Caco-2 (cell line): ENCODE measurements around the gene ADGB. TPM values are rescaled to one million over a fixed set of nuclear protein-coding genes. Genes with fewer than 3 reads are reported as not detected.
"Not testable (repeated sequence)": the region's sequence is repeated elsewhere in the genome, so short reads cannot be mapped to it uniquely, and the experiment has no call there.

Experiments used
- BruUV-seq: library from RNA; stranded (reverse); fragments of 400-500 nt; replicated peaks from 2 replicates; lab custom pipeline; 2021; lab: Mats Ljungman, UMichigan
- CTCF ChIA-PET: fragments of 300-600 bp; sonication (Branson Sonifier 250); formaldehyde crosslinking; loops from one replicate; lab custom pipeline; 2022; ENCODE audit warnings: antibody characterized with exemption; lab: Charles Lee
- POLR2A ChIA-PET: fragments of 300-600 bp; sonication (Branson Sonifier 250); formaldehyde crosslinking; loops from one replicate; lab custom pipeline; 2022; ENCODE audit warnings: antibody characterized with exemption; lab: Charles Lee
- DNase-seq, 2 experiments: peaks; one replicate each; pipeline versions ENCODE4 v3.0.0 to v3.0.0-alpha.2; 2020 to 2022
- H3K27me3 ChIP-seq: replicated peaks from 2 replicates; pipeline ENCODE4 v1.6.0; 2011; ENCODE audit warnings: low read length; ENCODE audit not compliant: control insufficient read depth, insufficient read depth
- H3K36me3 ChIP-seq: 2 replicates; pipeline ENCODE4 v1.5.1; 2011; ENCODE audit warnings: low read length; ENCODE audit not compliant: control insufficient read depth, insufficient read depth
- H3K4me1 ChIP-seq: fragments of 250-450 bp; sonication (Bioruptor Pico); 2 replicates; pipeline ENCODE4 v1.5.1; 2020; ENCODE audit warnings: mild to moderate bottlenecking
- H3K4me3 ChIP-seq: 2 replicates; pipeline ENCODE4 v1.5.1; 2011; ENCODE audit warnings: low read depth, mild to moderate bottlenecking, control low read depth, low read length
- H3K9me3 ChIP-seq: fragments of 250-450 bp; sonication (Bioruptor Pico); 2 replicates; pipeline ENCODE4 v1.5.1; 2020; ENCODE audit warnings: mild to moderate bottlenecking, moderate library complexity
- H3K27ac Mint-ChIP-seq: one replicate; pipeline ENCODE4 v1.8.0; 2022; ENCODE audit warnings: mixed read lengths; ENCODE audit not compliant: unreplicated experiment
- H3K27me3 Mint-ChIP-seq: one replicate; pipeline ENCODE4 v1.8.0; 2022; ENCODE audit warnings: mixed read lengths; ENCODE audit not compliant: insufficient read depth, unreplicated experiment
- H3K36me3 Mint-ChIP-seq: one replicate; pipeline ENCODE4 v1.8.0; 2022; ENCODE audit warnings: mild to moderate bottlenecking, mixed read lengths; ENCODE audit not compliant: insufficient read depth, unreplicated experiment
- H3K4me1 Mint-ChIP-seq: one replicate; pipeline ENCODE4 v1.8.0; 2022; ENCODE audit warnings: low read depth, mixed read lengths; ENCODE audit not compliant: unreplicated experiment
- H3K4me3 Mint-ChIP-seq: one replicate; pipeline ENCODE4 v1.8.0; 2022; ENCODE audit warnings: mild to moderate bottlenecking, moderate library complexity, mixed read lengths; ENCODE audit not compliant: unreplicated experiment
- H3K9me3 Mint-ChIP-seq: one replicate; pipeline ENCODE4 v1.8.0; 2022; ENCODE audit warnings: mixed read lengths; ENCODE audit not compliant: unreplicated experiment
- intact Hi-C: fragments of 100-400 bp; cut with micrococcal nuclease; formaldehyde crosslinking; loops from one replicate; pipeline ENCODE4 v1.10.0; 2022; ENCODE audit not compliant: unreplicated experiment
- total RNA-seq: library from RNA; stranded (reverse); gene quantifications from 2 replicates; pipeline ENCODE4 v1.2.3, GENCODE V29; 2022
- TF ChIP-seq, protein P1 (sequence below), 2 experiments: fragments of 200-600 bp in 1 of 2; IDR thresholded peaks; 1 replicate in 1 of 2; 2 replicates in 1 of 2; pipeline versions ENCODE4 v1.5.1 to v1.8.0; 2011 to 2022; ENCODE audit warnings: antibody characterized with exemption in 1 of 2, control low read depth in 1 of 2, inconsistent platforms in 1 of 2, low read depth in 1 of 2, low read length in 1 of 2, mild to moderate bottlenecking in 1 of 2, moderate library complexity in 1 of 2; ENCODE audit not compliant: insufficient read depth in 1 of 2, severe bottlenecking in 1 of 2, unreplicated experiment in 1 of 2

The ADGB gene
- total RNA-seq, 1 experiment from 2014 or later: not detected

DNA sequence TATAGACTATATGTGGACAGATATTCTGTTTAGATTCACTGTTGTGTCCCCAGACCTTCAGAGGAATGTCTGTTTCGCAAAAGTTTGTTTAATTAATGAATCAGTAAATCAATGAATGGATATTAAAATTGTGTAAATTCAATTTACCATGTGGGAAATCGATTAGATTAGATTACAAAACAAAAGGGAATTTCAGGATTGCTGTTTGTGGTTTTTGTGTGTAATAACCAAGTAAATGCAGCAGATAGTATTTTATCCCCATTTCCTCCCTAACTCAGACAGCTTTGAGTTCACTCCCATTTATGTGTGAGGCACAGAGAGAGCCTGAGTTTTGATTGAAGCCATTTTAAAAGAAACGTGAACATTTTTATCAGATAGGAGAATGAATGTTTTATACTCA lies 214.8 kb downstream of the ADGB start:
- intact Hi-C loops: no loop called here
- Histone ChIP-seq H3K9me3 (no peaks in the 10 kb centered on the region), H3K4me1 (no peaks in the 10 kb centered on the region), H3K36me3 (no peaks in the 10 kb centered on the region), H3K27me3 (no peaks in the 10 kb centered on the region), H3K4me3 (no peak overlapping the region)
- H3K36me3 Mint-ChIP-seq: no peaks in the 10 kb centered on the region
- TF ChIP-seq, protein P1, sequence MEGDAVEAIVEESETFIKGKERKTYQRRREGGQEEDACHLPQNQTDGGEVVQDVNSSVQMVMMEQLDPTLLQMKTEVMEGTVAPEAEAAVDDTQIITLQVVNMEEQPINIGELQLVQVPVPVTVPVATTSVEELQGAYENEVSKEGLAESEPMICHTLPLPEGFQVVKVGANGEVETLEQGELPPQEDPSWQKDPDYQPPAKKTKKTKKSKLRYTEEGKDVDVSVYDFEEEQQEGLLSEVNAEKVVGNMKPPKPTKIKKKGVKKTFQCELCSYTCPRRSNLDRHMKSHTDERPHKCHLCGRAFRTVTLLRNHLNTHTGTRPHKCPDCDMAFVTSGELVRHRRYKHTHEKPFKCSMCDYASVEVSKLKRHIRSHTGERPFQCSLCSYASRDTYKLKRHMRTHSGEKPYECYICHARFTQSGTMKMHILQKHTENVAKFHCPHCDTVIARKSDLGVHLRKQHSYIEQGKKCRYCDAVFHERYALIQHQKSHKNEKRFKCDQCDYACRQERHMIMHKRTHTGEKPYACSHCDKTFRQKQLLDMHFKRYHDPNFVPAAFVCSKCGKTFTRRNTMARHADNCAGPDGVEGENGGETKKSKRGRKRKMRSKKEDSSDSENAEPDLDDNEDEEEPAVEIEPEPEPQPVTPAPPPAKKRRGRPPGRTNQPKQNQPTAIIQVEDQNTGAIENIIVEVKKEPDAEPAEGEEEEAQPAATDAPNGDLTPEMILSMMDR (IDR thresholded peaks at IDR 0.05; ENCODE audit: insufficient read depth in 1 of 2, low read depth in 1 of 2, low read length in 1 of 2, severe bottlenecking in 1 of 2, unreplicated experiment in 1 of 2): no peak
- no peaks in the 10 kb centered on the region for H3K9me3 Mint-ChIP-seq
- H3K4me1 Mint-ChIP-seq: no peaks in the 10 kb centered on the region
- H3K4me3 Mint-ChIP-seq: no peak overlapping the region
- ChIA-PET CTCF (no interaction called here), POLR2A (no interaction called here)
- DNase-seq: no peak
- no peak overlapping the region for H3K27ac Mint-ChIP-seq
- no TSS peak for BruUV-seq
- H3K27me3 Mint-ChIP-seq: no peaks in the 10 kb centered on the region

DNA sequence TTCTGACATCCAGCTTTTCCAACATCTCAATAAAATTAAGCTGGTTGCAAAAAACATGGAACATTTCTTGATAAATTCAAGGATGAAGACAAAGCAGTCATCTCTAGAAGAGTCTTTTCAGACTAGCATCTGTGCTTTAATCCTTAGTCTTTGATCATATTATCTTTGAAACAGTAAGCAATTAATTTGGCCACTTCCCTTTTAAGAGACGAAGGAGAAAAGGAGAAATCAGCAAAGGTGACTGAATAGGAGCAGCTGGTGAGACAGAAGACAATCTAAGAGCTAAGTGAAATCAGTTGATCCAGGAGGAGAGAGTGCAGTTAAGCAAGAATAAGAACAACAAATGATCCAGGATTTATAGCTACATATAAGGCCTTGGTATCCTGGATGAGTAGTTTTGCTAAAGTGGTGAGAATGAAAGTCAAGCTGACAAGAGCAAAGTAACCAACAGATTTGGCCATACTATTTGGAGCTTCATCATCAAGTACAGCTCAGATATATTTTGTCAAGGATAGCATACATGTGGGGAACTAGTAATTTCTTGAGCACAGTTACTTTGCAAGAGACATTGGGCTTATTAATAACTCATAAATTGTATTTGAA lies 215.5 kb downstream of the ADGB start:
- no TSS peak for BruUV-seq

DNA sequence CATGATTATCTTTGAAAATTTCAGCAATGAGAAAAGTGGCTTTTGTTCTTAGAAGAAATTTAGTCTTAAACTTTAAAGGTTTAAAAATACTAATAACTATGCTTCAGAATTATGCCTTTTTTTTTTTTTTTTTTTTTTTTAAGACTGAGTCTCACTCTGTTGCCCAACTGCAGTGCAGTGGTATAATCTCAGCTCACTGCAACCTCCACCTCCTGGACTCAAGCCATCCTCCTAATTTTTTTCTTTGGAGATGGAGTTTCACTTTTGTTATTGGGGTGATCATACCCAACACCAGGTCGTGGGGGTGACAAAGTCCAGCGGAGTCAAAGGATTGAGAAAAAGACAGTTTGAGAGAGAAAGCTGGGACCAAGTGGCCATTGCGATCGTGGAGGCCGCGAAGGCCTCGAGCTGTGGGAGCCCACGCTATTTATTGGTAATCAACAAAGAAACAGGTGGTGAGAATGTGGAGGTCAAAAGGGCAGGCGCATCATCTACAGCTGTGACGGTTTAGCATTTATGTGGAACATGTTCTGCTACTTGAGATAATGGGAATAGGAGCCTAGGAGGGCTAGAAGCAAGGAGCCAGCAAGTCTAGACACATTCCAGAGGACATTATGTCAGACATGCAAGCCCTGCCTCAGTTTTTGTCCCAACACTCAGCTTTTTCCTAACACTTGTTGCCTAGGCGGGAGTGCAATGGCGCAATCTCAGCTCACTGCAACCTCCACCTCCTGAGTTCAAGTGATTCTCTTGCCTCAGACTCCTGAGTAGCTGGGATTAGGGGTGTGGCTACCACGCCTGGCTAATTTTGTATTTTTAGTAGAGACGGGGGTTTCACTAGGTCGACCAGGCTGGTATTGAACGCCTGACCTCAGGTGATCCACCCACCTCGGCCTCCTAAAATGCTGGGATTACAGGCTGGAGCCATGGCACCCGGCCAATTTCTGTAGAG lies 217.0 kb downstream of the ADGB start:
- H3K27me3 ChIP-seq, CTCF ChIA-PET, H3K36me3 Mint-ChIP-seq, H3K4me1 Mint-ChIP-seq, H3K9me3 Mint-ChIP-seq, BruUV-seq, H3K9me3 ChIP-seq, H3K27me3 Mint-ChIP-seq, H3K4me1 ChIP-seq, H3K4me3 Mint-ChIP-seq, H3K27ac Mint-ChIP-seq, DNase-seq, intact Hi-C loops, H3K4me3 ChIP-seq, H3K36me3 ChIP-seq, POLR2A ChIA-PET: not testable (repeated sequence)

More for the DNA sequence above, 215.5 kb downstream of the ADGB start:
- intact Hi-C loops: no loop called here
- Mint-ChIP-seq H3K36me3 (no peaks in the 10 kb centered on the region), H3K27ac (no peak overlapping the region), H3K27me3 (no peaks in the 10 kb centered on the region), H3K4me1 (no peaks in the 10 kb centered on the region), H3K4me3 (no peak overlapping the region), H3K9me3 (no peaks in the 10 kb centered on the region)
- Histone ChIP-seq H3K4me3 (no peak overlapping the region), H3K27me3 (no peaks in the 10 kb centered on the region), H3K36me3 (no peaks in the 10 kb centered on the region), H3K9me3 (no peaks in the 10 kb centered on the region), H3K4me1 (no peaks in the 10 kb centered on the region)
- ChIA-PET CTCF (no interaction called here), POLR2A (no interaction called here)
- TF ChIP-seq, protein P1 (IDR thresholded peaks at IDR 0.05; ENCODE audit: insufficient read depth in 1 of 2, low read depth in 1 of 2, low read length in 1 of 2, severe bottlenecking in 1 of 2, unreplicated experiment in 1 of 2): no peak
- no peak for DNase-seq
